NB4 (cell line): ENCODE measurements around the gene HYKK.
"Not testable (repeated sequence)": the region's sequence is repeated elsewhere in the genome, so short reads cannot be mapped to it uniquely, and the experiment has no call there.

ENCODE experiments used
- MYC ChIP-seq: IDR thresholded peaks from 2 replicates; pipeline ENCODE4 v1.6.1; 2011; ENCODE audit warnings: low read depth, low read length
- POLR2A ChIP-seq: IDR thresholded peaks from 2 replicates; pipeline ENCODE4 v1.6.1; 2011; ENCODE audit warnings: mild to moderate bottlenecking; ENCODE audit not compliant: insufficient read length; ENCODE audit errors: extremely low read depth

DNA sequence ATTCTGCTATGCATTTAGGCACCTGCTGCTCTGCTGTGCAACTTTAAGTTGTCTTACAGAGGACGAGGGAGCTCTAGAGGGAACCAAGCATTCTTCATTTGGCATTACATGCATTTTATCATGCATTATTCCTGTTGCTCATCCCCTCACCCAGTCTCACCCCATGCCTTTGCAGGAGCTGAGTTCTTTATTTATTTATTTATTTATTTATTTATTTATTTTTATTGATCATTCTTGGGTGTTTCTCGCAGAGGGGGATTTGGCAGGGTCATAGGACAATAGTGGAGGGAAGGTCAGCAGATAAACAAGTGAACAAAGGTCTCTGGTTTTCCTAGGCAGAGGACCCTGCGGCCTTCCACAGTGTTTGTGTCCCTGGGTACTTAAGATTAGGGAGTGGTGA lies 12.7 kb downstream of the HYKK start:
- TF ChIP-seq POLR2A, MYC: not testable (repeated sequence)
